OCI-LY3 (cell line): ENCODE results near the gene TOMM40L.

Experiments used
- CTCF ChIP-seq: fragments of 200-600, 300-600 bp; sonication (generic); IDR thresholded peaks from 2 replicates; pipeline ENCODE4 v1.5.1; 2014; ENCODE audit warnings: antibody characterized with exemption, low read length, low read depth
- EZH2phosphoT487 ChIP-seq: fragments of 200-600 bp; shearing (Covaris generic); IDR thresholded peaks from 2 replicates; pipeline ENCODE4 v1.6.1; 2018; ENCODE audit warnings: antibody characterized with exemption, mixed run types, low read depth

GRCh38 chr1:161238039-161238473 is 12.2 kb downstream of the TOMM40L start, which contains the start of gene NR1I3:
- TF ChIP-seq CTCF = no peak
- no peak for TF ChIP-seq EZH2phosphoT487
